Activated gamma-delta T cell (primary cell): ENCODE results near the gene MCU.
"Not testable (repeated sequence)": the region's sequence is repeated elsewhere in the genome, so short reads cannot be mapped to it uniquely, and the experiment has no call there.

Experiments
- DNase-seq: peaks from one replicate; lab custom pipeline; 2025; lab: John Stamatoyannopoulos, UW

Gene MCU

DNA sequence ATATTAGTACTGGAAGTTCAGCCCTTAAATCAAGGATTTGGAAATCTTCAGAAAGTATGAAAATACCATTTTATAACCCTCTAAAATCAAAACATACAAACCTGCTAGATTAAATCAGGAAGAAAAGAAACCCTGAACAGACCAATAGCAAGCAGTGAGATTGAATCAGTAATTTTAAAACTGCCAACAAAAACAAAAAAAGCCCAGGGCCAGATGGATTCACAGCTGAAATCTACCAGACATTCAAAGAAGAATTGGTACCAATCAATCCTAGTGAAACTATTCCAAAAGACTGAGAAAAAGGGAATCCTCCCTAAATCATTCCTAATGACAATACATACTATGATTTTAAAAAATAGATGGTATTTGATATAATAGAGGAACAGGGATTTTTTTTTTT is 70.1 kb downstream of the MCU start:
- DNase-seq, result no peak

DNA sequence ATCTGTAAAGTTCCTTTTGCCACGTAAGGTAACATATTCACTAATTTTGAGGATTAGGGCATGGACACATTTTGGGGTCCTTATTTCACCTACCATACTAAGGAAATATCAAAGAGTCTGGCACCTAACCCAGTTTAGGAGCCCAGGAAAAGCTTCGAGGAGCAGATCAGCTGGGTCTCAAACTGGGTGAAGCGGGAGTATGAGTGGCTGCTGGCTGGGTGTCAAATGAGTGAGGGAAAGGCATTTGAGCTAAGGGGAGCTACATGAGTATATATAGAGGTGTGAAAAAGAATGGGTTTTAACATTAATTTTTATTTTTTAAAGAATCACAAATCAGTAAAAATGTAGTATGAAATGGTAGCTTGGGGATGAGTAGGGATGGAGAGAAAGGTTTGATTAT is 71.3 kb downstream of the MCU start:
- no peak for DNase-seq

DNA sequence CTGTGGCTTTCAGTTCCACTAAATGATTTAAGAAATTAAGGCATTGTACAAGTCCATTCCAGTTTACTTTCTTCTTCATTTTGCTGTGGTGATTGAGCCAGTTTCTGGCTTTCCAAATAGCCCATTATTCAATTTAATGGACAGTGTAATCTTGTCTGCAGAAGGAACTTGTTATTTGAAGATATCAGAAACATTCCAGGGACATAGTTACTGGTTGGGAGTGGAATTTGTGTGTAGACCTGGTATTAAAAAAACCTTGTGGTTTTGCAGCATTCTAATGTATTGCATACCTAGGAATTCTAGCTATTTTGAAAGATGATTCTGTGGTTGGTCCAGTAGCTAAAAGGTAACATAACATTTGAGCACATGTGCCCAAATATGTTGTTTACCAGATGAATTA is 72.2 kb downstream of the MCU start:
- no peak for DNase-seq

DNA sequence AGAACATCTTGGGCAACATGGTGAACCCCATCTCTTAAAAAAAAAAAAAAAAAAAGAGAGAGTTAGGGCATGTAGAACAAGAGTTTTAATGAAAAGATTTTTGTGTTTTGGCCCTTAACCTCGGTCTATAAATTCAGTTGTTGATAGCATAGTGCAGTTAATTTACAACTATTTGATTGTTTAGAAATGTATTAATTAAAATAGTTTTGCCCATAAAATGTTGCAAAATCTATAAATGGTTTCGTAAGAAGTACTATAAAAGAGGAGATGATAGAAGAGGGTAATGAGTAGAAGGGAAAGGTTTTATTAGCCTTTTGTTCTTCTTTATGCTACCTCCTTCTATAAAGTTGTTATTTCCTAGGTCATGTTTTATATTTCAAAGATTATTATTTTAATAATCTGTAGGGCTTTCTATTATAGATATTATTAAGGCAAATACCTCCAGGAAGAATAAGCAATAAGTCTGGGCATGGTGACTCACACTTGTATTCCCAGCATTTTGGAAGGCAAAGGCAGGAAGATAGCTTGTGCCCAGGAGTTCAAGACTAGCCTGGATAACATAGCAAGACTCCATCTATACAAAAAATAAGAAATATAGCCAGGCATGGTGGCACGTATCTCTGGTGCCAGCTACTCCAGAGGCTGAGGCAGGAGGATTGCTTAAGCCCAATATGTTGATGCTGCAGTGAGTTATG is 73.3 kb downstream of the MCU start:
- no peak for DNase-seq

DNA sequence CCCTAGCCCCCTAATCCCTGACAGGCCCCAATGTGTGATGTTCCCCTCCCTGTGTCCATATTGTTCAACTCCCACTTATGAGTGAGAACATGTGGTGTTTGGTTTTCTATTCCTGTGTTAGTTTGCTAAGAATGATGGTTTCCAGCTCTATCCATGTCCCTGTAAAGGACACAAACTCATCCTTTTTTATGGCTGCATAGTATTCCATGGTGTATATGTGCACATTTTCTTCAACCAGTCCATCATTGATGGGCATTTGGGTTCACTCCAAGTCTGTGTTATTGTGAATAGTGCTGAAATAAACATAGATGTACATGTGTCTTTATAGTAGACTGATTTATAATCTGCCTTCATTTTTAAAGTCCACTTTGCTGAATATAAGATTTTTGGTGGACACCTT is 79.3 kb downstream of the MCU start:
- not testable (repeated sequence) for DNase-seq

DNA sequence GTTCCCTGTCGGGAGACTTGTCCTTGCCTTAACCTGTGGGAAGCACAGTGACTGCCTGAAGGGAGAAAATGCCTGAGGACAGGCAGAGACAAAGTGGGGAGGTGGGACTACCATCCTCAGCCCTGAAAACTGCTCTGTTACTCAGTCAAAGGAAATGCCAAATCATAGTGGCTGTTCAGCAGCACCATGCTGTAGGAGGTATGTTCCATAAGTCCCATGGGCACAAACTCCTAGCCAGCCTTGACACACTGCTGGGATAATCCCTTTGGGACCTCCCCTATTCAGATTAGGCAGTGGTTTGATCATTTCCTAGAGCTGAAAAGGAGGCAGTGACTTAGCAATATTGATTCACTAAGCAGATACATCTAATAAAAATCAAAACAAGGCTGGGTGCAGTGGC is 80.1 kb downstream of the MCU start:
- no peak for DNase-seq

DNA sequence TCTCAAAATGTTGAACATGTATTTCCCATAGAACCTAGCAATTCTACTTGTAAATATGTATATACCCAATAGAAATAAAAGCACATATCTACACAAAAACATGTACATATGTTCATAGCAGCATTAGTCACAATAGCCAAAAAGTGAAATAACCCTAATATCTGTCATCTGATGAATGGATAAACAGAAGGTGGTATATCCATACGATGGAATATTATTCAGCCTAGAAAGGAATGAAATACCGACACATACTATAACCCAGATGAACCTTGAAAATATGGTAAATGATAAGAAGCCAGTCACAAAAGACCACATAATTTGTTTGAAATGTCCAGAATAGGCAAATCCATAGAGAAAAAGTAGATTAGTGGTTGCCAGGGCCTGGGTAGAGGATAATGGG is 87.9 kb downstream of the MCU start:
- no peak for DNase-seq

DNA sequence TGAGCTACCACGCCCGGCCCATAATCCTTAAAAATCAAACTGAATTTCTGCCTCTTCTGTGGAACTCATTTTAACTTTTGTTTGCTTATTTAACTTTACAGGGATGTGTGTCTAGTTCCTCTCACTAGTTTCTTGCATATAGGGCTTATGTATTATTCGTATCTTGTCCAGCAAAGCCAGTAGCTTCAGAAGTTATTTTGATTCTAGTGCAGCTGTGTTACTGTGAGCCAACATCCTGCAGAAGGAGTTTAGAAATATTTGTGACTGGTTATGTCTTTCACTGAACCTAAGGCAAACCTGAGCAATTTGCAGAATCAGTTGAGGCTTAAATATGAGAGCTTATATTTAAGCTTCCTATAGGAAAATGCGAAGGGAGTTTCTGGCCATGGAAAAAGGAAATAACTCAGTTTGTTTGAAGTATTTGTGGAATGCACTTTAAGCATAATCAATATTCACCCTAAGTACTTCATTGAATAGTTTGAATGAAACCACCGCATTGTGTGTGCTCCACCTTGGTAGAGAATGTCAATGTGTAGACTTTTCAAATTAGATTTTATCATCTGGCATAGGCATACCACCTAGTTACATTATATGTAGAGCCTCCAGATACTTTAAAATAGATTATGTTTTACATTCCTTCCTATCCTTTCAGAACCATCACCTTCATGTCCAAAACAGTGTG is 90.8 kb downstream of the MCU start:
- no peak for DNase-seq

DNA sequence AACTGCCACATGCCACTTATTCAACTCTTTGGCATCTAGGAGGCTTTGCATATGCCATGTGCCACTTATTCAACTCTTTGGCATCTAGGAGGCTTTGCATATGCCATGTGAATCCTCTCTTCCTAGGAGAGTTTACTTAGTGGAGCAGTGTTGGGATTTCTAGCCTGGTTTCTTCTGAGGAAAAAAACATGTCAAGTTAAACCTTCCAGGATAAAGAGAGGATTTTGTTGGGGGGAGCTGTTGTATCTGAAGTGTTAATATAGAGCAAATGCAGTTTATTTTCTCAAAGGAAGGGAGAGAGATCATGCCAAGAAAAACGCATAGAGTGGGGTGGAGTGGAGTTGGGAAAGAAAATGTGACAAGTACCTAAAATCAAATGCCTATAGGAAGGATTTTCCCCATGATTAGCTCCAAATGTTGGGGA is 91.5 kb downstream of the MCU start:
- no peak for DNase-seq

DNA sequence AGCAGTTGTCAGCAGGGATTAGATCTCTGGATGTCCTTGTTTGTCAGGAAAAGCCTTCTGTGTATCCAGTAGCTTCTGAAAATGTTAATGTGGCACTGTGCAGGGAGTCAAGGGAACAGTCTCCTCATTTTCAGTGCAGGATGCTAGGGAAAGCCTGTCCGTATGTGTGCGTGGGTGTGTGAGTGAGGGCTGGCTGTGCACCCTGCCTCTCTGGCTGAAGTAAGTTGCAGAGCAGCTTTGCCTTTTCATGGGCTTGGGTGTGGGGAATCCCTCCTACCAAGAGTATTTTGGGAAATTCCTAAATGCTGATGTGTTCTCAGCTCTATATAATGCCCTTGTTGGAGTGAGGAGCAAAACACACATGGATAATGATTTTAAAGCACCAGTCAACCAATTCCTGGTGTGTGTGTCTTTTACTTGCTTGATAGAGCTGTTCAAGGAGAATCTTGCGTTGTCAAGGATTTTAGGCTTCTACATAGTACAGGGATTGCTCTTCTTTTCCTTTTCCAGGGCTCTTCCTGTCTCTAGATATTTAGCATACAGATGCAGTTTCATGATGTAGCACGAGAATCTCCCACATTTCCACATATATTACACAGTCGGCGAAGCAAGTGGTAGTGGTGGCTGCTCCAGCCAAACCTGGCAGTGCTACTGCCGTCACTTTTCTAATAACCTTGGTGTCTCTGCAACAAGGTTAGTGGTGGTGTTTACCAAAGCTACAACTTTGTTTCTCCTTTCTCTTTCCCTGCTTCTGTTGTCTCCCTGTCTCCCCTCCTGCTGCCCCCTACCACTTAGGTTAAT is 92.8 kb downstream of the MCU start:
- DNase-seq, result no peak

DNA sequence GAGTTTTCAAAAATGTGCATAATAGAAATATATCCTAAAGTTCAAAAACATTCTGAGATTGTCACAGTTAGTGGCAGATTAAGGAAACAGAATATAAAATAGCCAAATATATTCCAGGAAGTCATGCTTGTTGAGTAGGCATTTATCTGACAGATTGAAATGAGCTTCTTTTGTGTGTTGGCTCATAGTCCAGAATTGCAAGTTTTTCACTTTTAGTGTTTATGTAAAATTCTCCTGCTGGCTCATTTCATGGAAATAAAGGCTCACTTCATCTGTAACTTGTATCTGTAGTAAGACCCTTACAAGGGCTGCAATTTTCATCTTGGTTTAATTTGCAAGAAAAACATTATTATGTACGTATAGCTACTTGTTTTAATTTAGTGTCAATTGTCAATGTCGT is 93.5 kb downstream of the MCU start:
- no peak for DNase-seq

DNA sequence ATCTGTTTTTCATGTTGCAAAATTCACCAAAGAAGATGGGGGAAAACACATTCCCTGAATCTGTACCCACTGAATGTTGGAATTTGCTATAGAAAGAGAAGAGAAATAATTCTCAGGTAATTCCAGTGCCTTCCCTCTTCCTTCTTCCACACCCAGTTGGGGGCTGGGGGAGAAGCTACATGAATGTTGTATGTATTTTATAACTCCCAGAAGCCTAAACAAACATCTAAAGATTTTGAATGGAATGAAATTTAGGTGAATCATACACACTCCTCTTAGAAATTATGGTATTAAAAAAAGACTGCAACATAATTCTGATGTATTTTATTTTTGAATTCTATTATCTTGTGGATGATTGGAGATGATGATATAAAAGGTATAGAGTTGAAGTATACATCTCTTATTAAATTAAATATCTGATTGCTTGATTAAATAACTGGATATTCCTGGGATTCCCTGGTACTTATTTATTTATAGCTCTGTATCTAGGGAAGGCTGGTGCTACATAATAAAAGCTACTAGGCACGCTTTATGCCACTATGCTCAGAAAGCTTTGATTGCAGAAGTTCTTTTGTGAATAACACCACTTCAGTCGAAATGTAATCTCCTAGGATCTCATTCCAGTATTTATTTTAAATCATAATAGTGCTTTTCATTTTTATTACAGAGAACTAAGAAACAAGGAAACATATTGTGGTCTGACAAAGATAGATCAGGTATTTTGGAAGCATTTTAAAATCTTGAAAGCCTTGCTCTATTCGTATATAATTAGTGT is 98.5 kb downstream of the MCU start:
- no peak for DNase-seq

DNA sequence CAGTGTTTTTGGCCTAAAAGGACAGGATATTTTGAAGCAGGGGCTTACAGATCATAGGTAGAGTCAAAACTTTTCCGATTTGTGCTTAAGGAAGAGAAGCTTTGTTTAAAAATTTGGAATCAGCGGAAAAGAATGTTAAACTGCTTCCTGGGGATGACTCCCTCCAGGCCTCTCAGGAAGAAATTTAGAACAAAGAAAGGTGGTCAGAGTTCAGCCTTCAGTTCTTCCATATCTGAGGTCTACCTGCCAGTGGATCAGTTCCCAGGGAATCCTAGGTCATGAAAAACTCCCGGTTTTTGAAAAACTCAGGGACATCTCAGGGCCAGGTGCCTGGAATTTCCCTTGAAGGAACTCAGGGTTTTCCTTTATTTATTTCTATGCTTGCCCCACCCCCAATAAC is 100.3 kb downstream of the MCU start:
- no peak for DNase-seq

DNA sequence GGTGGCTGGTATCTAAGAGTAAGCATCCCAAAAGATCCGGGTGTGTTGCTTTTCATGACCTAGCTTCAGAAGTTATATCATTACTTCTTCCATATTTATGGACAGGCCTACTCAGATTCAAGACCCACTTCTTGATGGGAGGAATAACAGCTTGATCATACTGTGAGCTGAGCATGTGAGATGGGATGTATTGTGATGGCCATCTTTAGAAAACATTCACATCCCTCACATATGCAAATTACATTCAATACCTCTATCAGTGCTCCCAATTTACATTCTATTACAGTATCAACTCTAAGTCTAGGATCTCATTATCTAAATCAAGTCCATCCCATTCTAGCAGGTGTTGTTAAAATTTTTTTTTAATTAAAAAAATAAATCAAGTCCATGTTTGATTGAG is 101.8 kb downstream of the MCU start:
- DNase-seq, result no peak

DNA sequence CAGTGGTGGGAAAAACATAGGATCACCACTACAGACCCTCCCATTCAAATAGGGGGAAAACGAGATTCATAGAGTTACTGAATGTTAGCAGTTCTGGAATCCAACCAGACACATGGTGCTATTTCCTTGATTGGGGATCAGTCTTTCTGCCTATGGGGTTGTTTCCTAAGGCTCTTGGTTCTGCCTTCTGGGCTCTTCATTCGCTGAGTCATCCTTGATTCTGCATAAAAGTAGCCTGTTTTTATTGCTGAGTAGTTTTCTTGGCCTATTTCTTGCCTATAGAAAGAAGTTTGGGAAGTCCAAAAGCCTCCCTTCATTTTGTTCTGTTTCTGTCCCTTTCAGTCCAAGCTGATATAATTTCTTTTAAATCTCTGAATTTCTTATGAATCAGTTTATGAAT is 102.3 kb downstream of the MCU start:
- no peak for DNase-seq

DNA sequence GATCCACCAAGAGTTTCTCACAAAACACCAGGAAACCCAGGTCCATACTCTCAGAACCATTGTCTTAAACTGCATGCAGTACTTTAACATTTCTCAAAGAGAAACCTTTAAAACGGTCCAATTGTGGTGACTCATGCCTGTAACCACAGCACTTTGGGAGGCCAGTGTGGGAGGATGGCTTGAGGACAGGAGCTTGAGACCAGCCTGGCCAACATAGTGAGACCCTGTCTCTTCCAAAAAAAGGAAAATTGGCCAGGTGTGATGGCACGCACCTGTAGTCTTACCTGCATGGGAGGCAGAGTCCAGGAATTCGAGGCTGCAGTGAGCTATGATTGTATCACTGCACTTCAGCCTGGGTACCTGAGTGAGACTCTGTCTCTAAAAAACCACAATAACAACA is 104.1 kb downstream of the MCU start:
- no peak for DNase-seq

DNA sequence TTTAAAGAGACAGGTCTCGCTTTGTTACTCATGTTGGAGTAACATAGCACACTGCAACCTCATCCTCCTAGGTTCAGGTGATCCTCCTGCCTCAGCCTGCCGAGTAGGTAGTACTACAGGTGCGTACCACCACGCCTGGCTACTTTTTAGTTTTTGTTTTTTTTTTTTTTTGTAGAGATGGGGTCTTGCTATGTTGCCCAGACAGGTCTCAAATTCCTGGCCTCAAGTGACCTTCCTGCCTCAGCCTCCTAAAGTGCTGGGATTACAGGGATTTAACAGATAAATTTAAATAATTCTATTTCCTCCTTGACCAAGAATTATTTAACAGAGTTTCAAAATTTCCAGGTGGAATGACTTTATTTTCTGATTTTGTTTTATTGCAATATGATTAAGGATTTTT is 104.6 kb downstream of the MCU start:
- no peak for DNase-seq

DNA sequence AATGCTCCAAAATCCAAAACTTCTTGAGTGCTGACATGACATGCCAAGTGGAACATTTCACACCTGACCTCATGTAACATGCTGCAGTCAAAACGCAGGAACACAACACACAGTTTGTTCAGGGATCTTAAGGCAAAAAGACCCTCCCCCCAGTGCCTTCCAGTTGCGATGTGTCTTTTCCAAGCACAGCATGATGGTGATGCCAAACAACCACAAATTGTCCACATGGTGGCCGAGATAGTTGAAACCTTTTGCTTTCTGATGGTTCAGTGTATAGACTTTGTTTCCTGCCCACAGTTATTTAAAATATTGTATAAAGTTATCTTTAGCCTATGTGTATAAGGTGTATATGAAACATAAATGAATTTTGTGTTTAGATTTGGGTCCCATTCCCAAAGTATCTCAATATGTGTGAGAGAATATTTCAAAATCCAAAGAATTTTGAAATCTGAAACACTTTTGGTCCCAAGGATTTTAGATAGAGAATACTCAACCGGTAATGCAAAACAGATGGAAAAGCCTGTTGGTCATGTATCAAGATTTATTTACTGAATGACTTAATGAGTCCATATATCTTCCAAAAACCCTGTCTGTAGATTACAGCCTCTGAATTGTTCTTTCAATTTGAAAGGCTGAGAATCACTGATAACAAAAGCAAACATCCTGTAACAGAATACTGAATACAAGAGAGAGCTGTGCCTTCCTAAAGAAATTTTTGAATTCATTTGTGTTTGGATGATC is 108.2 kb downstream of the MCU start:
- DNase-seq, result no peak

DNA sequence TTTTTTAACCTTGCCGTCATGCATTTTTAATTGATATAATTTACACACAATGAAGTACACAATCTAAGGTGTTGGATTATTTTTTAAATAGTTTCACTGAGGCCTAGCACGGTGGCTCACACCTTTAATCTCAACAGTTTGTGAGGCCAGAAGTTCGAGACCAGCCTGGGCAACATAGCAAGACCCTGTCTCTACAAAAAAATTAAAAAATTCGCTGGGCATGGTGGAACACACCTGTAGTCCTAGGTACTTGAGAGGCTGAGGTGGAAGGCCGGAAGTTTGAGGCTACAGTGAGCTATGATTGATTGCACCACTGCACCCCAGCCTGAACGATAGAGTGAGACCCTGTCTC is 108.8 kb downstream of the MCU start:
- no peak for DNase-seq

DNA sequence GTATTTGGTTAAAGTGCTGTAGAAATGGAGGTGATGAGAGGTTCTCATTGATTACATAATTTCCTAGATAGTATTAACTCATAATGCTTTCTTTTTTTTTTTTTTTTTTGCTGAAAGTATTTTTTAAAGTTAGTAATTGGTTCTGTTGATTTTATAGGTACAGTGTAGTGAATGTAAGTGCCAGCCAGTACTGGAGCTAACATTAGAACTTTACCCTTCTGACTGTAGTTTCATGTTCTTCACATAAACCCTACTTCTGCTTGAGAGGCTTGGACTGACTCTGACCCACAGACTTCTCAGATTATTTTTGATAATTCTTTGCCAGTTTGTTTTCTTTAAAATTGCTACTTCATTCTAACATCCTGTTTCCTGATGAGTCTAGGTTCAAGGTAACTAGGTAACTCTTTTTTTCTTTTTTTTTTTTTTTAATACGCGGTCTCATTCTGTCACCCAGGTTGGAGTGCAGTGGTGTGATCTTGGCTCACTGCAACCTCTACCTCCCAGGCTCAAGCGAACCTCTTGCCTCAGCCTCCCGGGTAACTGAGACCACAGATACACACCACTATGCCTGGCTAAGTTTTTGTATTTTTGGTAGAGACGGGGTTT is 109.4 kb downstream of the MCU start:
- no peak for DNase-seq

DNA sequence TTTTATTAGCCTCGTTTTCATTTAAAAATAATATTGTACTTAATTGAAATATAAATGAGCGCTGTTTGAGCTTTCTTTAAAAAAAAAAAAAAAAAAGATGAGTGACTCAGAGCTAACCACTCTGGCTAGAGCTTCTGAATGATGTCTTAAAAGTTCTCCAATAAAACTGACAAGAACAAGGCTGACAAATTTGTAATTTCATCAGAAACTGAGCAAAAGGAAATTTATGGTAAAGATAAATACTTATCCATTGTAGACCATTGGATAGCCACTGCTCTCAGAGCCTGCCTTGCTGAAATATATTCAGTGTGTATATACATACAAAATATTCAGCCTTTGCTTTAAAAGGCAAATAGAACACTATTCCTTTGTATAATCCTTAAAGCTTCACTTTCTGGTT is 110.4 kb downstream of the MCU start:
- no peak for DNase-seq
